ENCODE data around the gene NPFF. TPM values are rescaled to one million over a fixed set of nuclear protein-coding genes. Genes with fewer than 3 reads are reported as not detected.

Gene NPFF
- total RNA-seq, 2 donors from 2014 or later, result 9.1 TPM; not detected in 1

GRCh38 chr12:53505555-53506449 is 1.5 kb downstream of the NPFF start:
- no peak overlapping the region for H3K4me3 ChIP-seq
- no peaks in the 10 kb centered on the region for H3K9me3 ChIP-seq
- no peaks in the 10 kb centered on the region for H3K27me3 ChIP-seq (replicated peaks; ENCODE audit: insufficient read depth)
- ATAC-seq (ENCODE audit: insufficient number of reproducible peaks, low FRiP score, low read depth), result no peak
- H3K36me3 ChIP-seq, result peaks cover 2% of the 10 kb centered on the region
- DNase-seq (ENCODE audit: low spot score), result no peak
- peaks cover 31 to 75% of the 10 kb centered on the region in 2 donors for H3K4me1 ChIP-seq (ENCODE audit: control insufficient read depth in 1 of 2, low read depth in 2 of 2)
- H3K27ac ChIP-seq, result peak overlapping the region; percentile 70 to 99
- no peak for TF ChIP-seq CTCF (IDR thresholded peaks at IDR 0.05)

- Histone ChIP-seq H3K36me3 (no peaks in the 10 kb centered on the region), H3K27ac (peak overlapping the region; percentile 98 to 99), H3K4me3 (no peak overlapping the region), H3K9me3 (no peaks in the 10 kb centered on the region), H3K27me3 (replicated peaks; ENCODE audit: insufficient read depth) (no peaks in the 10 kb centered on the region), H3K4me1 (ENCODE audit: control insufficient read depth in 1 of 2, low read depth in 2 of 2) (peaks cover 31 to 75% of the 10 kb centered on the region in 2 donors)
- TF ChIP-seq CTCF (IDR thresholded peaks at IDR 0.05), result no peak
- peak; percentile 50 for DNase-seq (ENCODE audit: low spot score)
- ATAC-seq (ENCODE audit: insufficient number of reproducible peaks, low FRiP score, low read depth), result no peak
Observed at GRCh38 chr12:53505086-53505485, 2.2 kb downstream of the NPFF start.

- ATAC-seq (ENCODE audit: insufficient number of reproducible peaks, low FRiP score, low read depth) (no peak), DNase-seq (ENCODE audit: low spot score) (no peak)
- Histone ChIP-seq H3K36me3 (no peaks in the 10 kb centered on the region), H3K9me3 (no peaks in the 10 kb centered on the region), H3K27ac (peak overlapping the region; percentile 98 to 99), H3K27me3 (replicated peaks; ENCODE audit: insufficient read depth) (no peaks in the 10 kb centered on the region), H3K4me1 (ENCODE audit: control insufficient read depth in 1 of 2, low read depth in 2 of 2) (peaks cover 31 to 75% of the 10 kb centered on the region in 2 donors), H3K4me3 (no peak overlapping the region)
- TF ChIP-seq CTCF (IDR thresholded peaks at IDR 0.05), result no peak
Observed at GRCh38 chr12:53504004-53504920, 3.0 kb downstream of the NPFF start.

GRCh38 chr12:53502983-53503728 is 4.1 kb downstream of the NPFF start:
- ATAC-seq (ENCODE audit: insufficient number of reproducible peaks, low FRiP score, low read depth) (no peak), DNase-seq (ENCODE audit: low spot score) (no peak)
- TF ChIP-seq CTCF (IDR thresholded peaks at IDR 0.05), result no peak
- no peaks in the 10 kb centered on the region for H3K36me3 ChIP-seq
- no peaks in the 10 kb centered on the region for H3K27me3 ChIP-seq (replicated peaks; ENCODE audit: insufficient read depth)
- H3K9me3 ChIP-seq, result no peaks in the 10 kb centered on the region
- peak overlapping the region; percentile 87 for H3K4me3 ChIP-seq
- H3K4me1 ChIP-seq (ENCODE audit: control insufficient read depth in 1 of 2, low read depth in 2 of 2), result peaks cover 34 to 77% of the 10 kb centered on the region in 2 donors
- peak overlapping the region; percentile 98 to 99 for H3K27ac ChIP-seq
